Ovary (tissue), 9 donors: ENCODE measurements around the gene CHKB. TPM values are rescaled to one million over a fixed set of nuclear protein-coding genes. Genes with fewer than 3 reads are reported as not detected.

Experiments
- DNase-seq, 5 donors: peaks; one replicate each; pipeline ENCODE4 v3.0.0-alpha.2; 2019 to 2020
- H3K27ac ChIP-seq, 2 donors: fragments of 200-600 bp; one replicate each; pipeline versions ENCODE4 v1.5.1 to v1.8.0; 2019 to 2022
- H3K27me3 ChIP-seq: fragments of 200-600 bp; one replicate; pipeline ENCODE4 v1.8.0; 2022
- H3K36me3 ChIP-seq: fragments of 200-600 bp; sonication (generic); one replicate; pipeline ENCODE4 v1.5.1; 2019
- H3K4me1 ChIP-seq: one replicate; pipeline ENCODE4 v1.8.1; 2013; ENCODE audit warnings: mild to moderate bottlenecking, moderate library complexity; ENCODE audit not compliant: insufficient read depth
- H3K4me3 ChIP-seq: fragments of 200-600 bp; sonication (generic); one replicate; pipeline ENCODE4 v1.5.1; 2017
- H3K9me3 ChIP-seq, 2 donors: fragments of 200-600 bp in 1 of 2; sonication (generic) in 1 of 2; one replicate each; pipeline versions ENCODE4 v1.5.1 to v1.8.1; 2013 to 2019; ENCODE audit warnings: mild to moderate bottlenecking in 1 of 2, moderate library complexity in 1 of 2
- CTCF ChIP-seq, 3 donors: fragments of 450-650 bp in 2 of 3; fragments of 200-600 bp in 1 of 3; IDR thresholded peaks; one replicate each; pipeline versions ENCODE4 v1.5.1 to v1.8.0; 2016 to 2022; ENCODE audit warnings: antibody characterized with exemption in 3 of 3, mild to moderate bottlenecking in 1 of 3
- EP300 ChIP-seq: sonication (generic); formaldehyde crosslinking; IDR thresholded peaks from one replicate; pipeline ENCODE4 v1.6.1; 2017; ENCODE audit warnings: antibody characterized with exemption
- POLR2A ChIP-seq: fragments of 450-650 bp; IDR thresholded peaks from one replicate; pipeline ENCODE4 v1.6.1; 2017; ENCODE audit warnings: antibody characterized with exemption, mild to moderate bottlenecking, moderate library complexity
- WGBS, 3 donors: extraction: QIAGEN DNeasy Blood & Tissue Kit in 1 of 3; methylation state at CpG; one replicate each; pipeline versions ENCODE4 v1.1.5 to v1.1.7; 2013 to 2017; 5-methylcytosine and 5-hydroxymethylcytosine counted together
- intact Hi-C, 4 donors: fragments of 100-400 bp; cut with DNase I; formaldehyde crosslinking; loops; one replicate each; pipeline versions ENCODE4 v1.11.0 to v1.15.1; 2022 to 2023
- polyA plus RNA-seq, 2 donors: library from polyadenylated mRNA; stranded (reverse); fragments of 200-250 nt in 1 of 2; fragments of 350-450 nt in 1 of 2; fragmentation: Illumina TruSeq in 1 of 2; extraction: RNeasy Lipid Tissue Mini Kit (QIAGEN cat#74804) in 1 of 2; gene quantifications; one replicate each; pipeline ENCODE4 v1.2.3, GENCODE V29; 2013 to 2014
- total RNA-seq, 7 donors: library from RNA; depleted of rRNA in 2 of 7; stranded (reverse); fragments of >200 nt in 2 of 7; fragmentation: NEBNext Ultra II Directional in 3 of 7; extraction: Animal tissue kit (Norgen Biotek cat#: 25700) in 3 of 7; gene quantifications; one replicate each; pipeline versions ENCODE4 v1.1.0 to v1.2.4, GENCODE V29; 2016 to 2023
- donor health status: DM: no; HTN: no; CAD: no; lungs with moderate emphysema.
- donor health status: DM: no; HTN: no; CAD: no.
- donor health status: Bipolar disorder and iron deficiency.
- donor health status: DM: yes; HTN: yes; CAD: no.
- donor health status: DM: no; HTN: no; CAD: no.
- donor health status: DM: yes; HTN: yes; CAD: no.

Gene CHKB
- total and polyA plus RNA-seq, 9 donors, result 34.9 to 73.2 (median 47.9) TPM

- peaks cover 14% of the 10 kb centered on the region for H3K4me1 ChIP-seq
Measured at GRCh38 chr22:50579752-50580151, 2.9 kb downstream of the CHKB start.

GRCh38 chr22:50578776-50579310, 3.8 kb downstream of the CHKB start:
- DNase-seq, result no peak
- H3K27me3 ChIP-seq, result no peaks in the 10 kb centered on the region
- H3K27ac ChIP-seq, result no peak overlapping the region
- no peak for TF ChIP-seq EP300
- TF ChIP-seq POLR2A, result no peak
- TF ChIP-seq CTCF (IDR thresholded peaks at IDR 0.05), result no peak
- no peak overlapping the region for H3K4me3 ChIP-seq
- 53 to 60% (median 59%) methylated on average over 8 of the region's 8 CpGs for WGBS, 3 donors
- no peaks in the 10 kb centered on the region for H3K36me3 ChIP-seq
- no peaks in the 10 kb centered on the region for H3K9me3 ChIP-seq
- H3K4me1 ChIP-seq, result peaks cover 14% of the 10 kb centered on the region
- intact Hi-C loops, result no loop called here

More at GRCh38 chr22:50579752-50580151, 2.9 kb downstream of the CHKB start:
- H3K27me3 ChIP-seq, result no peaks in the 10 kb centered on the region
- WGBS, 3 donors, result 92 to 94% (median 94%) methylated on average over 4 of the region's 4 CpGs
- H3K27ac ChIP-seq, result no peak overlapping the region
- no peak for DNase-seq
- intact Hi-C loops, result no loop called here
- H3K36me3 ChIP-seq, result no peaks in the 10 kb centered on the region
- H3K4me3 ChIP-seq, result no peak overlapping the region
- no peaks in the 10 kb centered on the region for H3K9me3 ChIP-seq
- TF ChIP-seq CTCF (IDR thresholded peaks at IDR 0.05), result no peak

GRCh38 chr22:50577987-50578775, 4.5 kb downstream of the CHKB start, which contains the start of gene CPT1B:
CPT1B (minus strand) TSS chr22:50578427; CDS start chr22:50577915, 512 bp downstream.
- Histone ChIP-seq H3K36me3 (no peaks in the 10 kb centered on the region), H3K9me3 (no peaks in the 10 kb centered on the region), H3K27ac (no peak within 1 kb of the TSS), H3K4me3 (no peak within 1 kb of the TSS), H3K4me1 (peaks cover 12% of the 10 kb centered on the region), H3K27me3 (no peaks in the 10 kb centered on the region)
- DNase-seq, result no peak
- TF ChIP-seq CTCF (IDR thresholded peaks at IDR 0.05), result no peak
- no peak for TF ChIP-seq EP300
- TF ChIP-seq POLR2A, result no peak
- intact Hi-C loops, result no loop called here
- 5 to 10% (median 9%) methylated on average over 44 to 63 of the region's 63 CpGs for WGBS, 3 donors

GRCh38 chr22:50577697-50577986, 5.0 kb downstream of the CHKB start:
- Histone ChIP-seq H3K9me3 (no peaks in the 10 kb centered on the region), H3K27me3 (no peaks in the 10 kb centered on the region), H3K4me3 (no peak overlapping the region), H3K36me3 (no peaks in the 10 kb centered on the region), H3K27ac (no peak overlapping the region), H3K4me1 (peaks cover 12% of the 10 kb centered on the region)
- DNase-seq, result no peak
- WGBS, 3 donors, result 26 to 30% (median 29%) methylated on average over 22 to 23 of the region's 23 CpGs
- TF ChIP-seq POLR2A (no peak), EP300 (no peak), CTCF (IDR thresholded peaks at IDR 0.05) (no peak)
- intact Hi-C loops, result no loop called here
